ENCODE data around the gene SPATA31C2. TPM values are rescaled to one million over a fixed set of nuclear protein-coding genes. Genes with fewer than 3 reads are reported as not detected.
"Not testable (repeated sequence)": the region's sequence is repeated elsewhere in the genome, so short reads cannot be mapped to it uniquely, and the experiment has no call there.

SPATA31C2 gene
- total RNA-seq, 1 experiment from 2014 or later = 0.04 TPM

DNA sequence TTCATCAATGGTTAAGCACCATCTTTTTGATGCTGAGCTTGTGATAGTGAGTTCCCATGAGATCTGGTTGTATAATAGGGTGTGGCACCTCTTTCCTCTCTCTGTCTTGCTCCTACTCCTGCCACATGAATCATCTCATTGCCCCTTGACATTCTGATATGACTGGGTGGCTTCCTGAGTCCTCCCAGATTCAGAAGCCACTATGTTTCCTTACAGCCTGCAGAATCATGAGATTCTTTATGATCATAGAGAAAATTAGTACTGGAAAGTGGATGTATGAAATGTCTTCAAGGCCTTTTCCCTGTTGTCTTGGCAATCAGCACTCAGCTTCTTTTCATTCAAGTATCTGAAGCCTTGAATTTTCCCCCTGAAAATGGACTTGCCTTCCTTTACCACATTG lies 14.9 kb downstream of the SPATA31C2 start:
- H3K36me3 Mint-ChIP-seq; CTCF ChIA-PET; H3K4me3 Mint-ChIP-seq; H3K27me3 Mint-ChIP-seq (ENCODE audit: low read depth); H3K9me3 Mint-ChIP-seq; POLR2A ChIA-PET; DNase-seq (ENCODE audit: low spot score); H3K4me1 Mint-ChIP-seq; H3K27ac Mint-ChIP-seq; ATAC-seq: not testable (repeated sequence)

DNA sequence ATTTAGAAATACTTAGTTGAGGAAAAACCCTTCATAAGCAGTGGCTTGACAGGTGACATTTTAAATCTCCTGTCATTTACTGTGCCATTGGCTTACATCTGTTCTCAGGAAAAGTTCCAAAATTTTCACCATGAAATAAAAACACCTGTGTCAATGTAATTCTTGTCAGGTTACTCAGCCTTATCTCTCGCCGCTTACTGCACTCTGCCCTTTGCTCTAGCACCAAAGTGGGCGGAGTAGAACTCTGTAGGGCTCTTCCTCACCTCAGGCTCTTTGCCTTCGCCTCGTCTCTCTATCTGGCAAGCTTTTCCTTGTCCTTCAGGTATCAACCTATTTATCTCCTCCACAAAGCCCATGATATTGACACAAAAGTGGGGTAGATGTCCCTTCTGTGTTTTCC lies 20.2 kb downstream of the SPATA31C2 start:
- DNase-seq (ENCODE audit: low spot score); ATAC-seq; H3K4me3 Mint-ChIP-seq; POLR2A ChIA-PET; CTCF ChIA-PET; H3K4me1 Mint-ChIP-seq; H3K27ac Mint-ChIP-seq; H3K27me3 Mint-ChIP-seq (ENCODE audit: low read depth); H3K9me3 Mint-ChIP-seq; H3K36me3 Mint-ChIP-seq: not testable (repeated sequence)

DNA sequence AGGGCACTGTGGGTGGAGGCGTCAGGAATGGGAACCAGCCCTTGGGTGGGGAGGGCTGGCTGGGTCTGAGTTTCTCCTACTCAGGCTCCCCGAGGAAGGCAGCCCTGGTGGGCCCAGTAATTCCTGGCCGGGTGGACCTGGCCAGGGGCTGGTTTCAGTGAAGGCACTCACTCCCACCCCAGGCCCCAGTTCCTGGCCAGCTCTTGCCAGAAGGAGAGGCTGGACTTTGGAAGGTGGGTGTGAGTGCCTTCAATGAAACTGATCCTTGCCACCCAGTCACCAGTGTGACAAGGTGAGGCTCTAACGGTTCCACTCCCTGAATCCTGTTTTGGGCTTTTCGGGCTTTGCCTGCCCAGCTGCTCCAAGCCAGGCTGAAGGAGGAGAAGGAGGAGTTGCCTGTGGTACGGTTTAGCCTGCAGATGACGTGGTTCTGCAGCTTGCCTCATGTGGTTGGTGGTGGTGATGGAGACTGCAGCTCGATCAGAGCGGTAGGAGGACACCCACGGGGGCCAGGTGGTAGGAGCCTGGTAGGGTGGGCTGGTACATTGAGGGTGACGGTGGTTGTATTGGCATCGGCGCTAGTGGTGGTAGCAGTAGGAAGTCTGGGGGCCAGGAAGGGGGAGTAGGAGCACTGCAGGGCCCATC lies 23.2 kb downstream of the SPATA31C2 start:
- POLR2A ChIA-PET; CTCF ChIA-PET; H3K36me3 Mint-ChIP-seq; DNase-seq (ENCODE audit: low spot score); H3K27ac Mint-ChIP-seq; H3K4me3 Mint-ChIP-seq; H3K27me3 Mint-ChIP-seq (ENCODE audit: low read depth); H3K4me1 Mint-ChIP-seq; H3K9me3 Mint-ChIP-seq; ATAC-seq: not testable (repeated sequence)

DNA sequence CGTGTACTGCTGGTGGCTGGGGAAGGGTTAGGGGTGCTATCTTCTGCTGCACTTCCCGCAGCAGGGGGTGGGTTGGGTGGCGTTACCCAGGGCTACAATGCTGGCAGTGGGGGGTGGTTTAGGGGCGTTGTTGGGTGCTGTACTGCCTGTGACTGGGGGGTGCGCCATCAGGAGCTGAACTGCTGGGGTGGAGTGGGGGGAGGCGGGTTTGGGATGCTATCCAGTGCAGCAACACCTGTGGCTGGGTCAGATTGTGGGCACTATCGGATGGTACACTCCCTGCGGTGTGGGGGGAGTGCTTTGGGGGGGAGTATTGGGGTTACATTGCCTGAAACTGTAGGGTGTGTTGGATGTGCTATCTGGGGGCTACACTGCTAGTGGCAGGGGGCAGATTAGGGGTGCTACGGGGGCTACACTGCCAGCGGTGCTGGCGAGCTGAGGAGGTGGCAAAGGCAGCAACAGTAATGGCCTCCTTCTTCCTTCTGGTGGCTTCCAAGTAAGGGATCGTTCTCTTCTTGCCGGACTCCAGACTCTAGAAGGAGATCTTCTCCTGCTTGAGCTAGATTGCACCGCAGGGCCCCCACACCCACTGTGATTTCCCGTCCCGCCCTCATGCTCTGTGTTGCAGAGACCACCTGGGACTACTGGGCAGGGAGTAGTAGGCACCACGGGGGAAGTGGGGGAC lies 23.9 kb downstream of the SPATA31C2 start:
- H3K9me3 Mint-ChIP-seq; CTCF ChIA-PET; H3K27me3 Mint-ChIP-seq (ENCODE audit: low read depth); H3K27ac Mint-ChIP-seq; ATAC-seq; POLR2A ChIA-PET; H3K36me3 Mint-ChIP-seq; H3K4me1 Mint-ChIP-seq; H3K4me3 Mint-ChIP-seq; DNase-seq (ENCODE audit: low spot score): not testable (repeated sequence)

DNA sequence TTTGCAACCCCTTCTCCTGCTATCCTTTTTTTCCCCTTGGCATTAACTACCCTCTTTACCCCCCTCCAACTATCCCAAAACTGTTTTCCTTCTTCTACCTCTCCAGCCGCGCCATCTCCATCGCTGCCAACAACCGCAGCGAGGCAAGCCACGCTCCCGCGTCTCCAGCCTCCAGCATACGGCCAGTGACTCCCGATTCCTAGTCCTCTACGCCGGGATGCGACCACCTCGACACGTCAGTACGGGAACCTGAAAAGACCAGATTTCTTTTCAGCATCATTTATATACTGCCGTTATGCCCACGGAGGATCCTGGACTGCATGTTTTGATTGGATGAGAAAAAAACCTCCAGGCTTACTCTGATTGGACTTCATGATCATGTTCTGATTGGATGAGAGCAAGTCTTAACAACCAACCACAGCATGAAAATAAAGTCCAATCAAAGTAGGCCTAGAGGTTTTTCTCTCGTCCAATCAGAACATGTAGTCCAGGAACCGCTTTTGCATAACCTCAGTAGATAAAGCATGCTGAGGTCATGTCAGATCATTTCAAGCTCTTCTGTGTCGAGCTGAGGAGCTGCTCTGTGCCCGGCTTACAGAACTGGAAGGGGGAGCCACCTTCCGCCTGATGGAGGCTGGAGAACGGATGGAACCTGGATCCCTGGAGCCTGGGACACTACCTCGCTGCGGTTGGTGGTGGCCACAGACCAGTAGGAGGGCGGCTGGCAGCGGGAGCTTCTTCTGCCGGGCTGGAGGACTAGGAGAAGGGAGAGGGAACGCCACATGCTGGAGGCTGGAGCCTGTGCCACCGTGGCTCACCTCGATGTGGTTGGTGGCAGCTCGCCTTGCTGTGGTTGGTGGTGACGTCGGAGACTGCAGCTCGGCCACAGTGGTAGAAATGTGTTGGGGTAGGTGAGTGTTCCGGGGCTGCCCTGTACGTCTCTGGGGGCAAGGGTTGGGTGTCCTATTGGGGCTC lies 24.8 kb downstream of the SPATA31C2 start:
- H3K27ac Mint-ChIP-seq; H3K4me1 Mint-ChIP-seq; DNase-seq (ENCODE audit: low spot score); H3K27me3 Mint-ChIP-seq (ENCODE audit: low read depth); POLR2A ChIA-PET; ATAC-seq; CTCF ChIA-PET; H3K4me3 Mint-ChIP-seq; H3K9me3 Mint-ChIP-seq; H3K36me3 Mint-ChIP-seq: not testable (repeated sequence)

DNA sequence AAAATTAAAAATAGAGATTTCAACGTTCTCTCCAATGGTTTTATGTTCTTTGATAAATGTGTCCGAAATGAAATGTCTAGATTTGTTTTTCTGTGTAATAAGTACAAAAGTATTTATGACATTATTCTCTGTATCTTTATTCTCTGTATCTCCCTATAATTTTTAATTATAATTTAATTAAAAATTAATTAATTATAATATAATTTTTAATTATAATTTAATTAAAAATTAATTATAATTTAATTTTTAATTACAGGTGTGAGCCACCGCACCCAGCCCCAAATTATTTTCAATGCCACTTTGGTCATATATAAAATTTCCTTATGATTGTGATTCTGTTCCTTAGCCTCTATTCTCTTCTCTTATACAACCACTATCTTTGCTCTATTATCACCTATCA lies 28.2 kb downstream of the SPATA31C2 start:
- H3K27ac Mint-ChIP-seq = no peak overlapping the region
- no peak overlapping the region for H3K4me3 Mint-ChIP-seq
- H3K27me3 Mint-ChIP-seq (ENCODE audit: low read depth) = peaks cover 3% of the 10 kb centered on the region; the same call in 1 of the 2 replicates
- H3K4me1 Mint-ChIP-seq = no peaks in the 10 kb centered on the region
- TF ChIP-seq, protein P1, sequence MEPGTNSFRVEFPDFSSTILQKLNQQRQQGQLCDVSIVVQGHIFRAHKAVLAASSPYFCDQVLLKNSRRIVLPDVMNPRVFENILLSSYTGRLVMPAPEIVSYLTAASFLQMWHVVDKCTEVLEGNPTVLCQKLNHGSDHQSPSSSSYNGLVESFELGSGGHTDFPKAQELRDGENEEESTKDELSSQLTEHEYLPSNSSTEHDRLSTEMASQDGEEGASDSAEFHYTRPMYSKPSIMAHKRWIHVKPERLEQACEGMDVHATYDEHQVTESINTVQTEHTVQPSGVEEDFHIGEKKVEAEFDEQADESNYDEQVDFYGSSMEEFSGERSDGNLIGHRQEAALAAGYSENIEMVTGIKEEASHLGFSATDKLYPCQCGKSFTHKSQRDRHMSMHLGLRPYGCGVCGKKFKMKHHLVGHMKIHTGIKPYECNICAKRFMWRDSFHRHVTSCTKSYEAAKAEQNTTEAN (CRISPR knock-in tag; IDR thresholded peaks at IDR 0.05) = no peak
- no peak for TF ChIP-seq ZNF232 (CRISPR knock-in tag; IDR thresholded peaks at IDR 0.05)
- peak; percentile 98 for TF ChIP-seq HMGA2 (CRISPR knock-in tag; IDR thresholded peaks at IDR 0.05)
- TF ChIP-seq, protein P2, sequence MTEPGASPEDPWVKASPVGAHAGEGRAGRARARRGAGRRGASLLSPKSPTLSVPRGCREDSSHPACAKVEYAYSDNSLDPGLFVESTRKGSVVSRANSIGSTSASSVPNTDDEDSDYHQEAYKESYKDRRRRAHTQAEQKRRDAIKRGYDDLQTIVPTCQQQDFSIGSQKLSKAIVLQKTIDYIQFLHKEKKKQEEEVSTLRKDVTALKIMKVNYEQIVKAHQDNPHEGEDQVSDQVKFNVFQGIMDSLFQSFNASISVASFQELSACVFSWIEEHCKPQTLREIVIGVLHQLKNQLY (CRISPR knock-in tag; IDR thresholded peaks at IDR 0.05) = no peak
- TF ChIP-seq RORB (CRISPR knock-in tag; IDR thresholded peaks at IDR 0.05) = no peak
- DNase-seq (ENCODE audit: low spot score) (no peak), ATAC-seq (no peak)
- ChIA-PET CTCF (no interaction called here), POLR2A (no interaction called here)
- H3K36me3 Mint-ChIP-seq = peaks cover 4% of the 10 kb centered on the region; the same call in 1 of the 2 replicates
- H3K9me3 Mint-ChIP-seq = peaks cover 12% of the 10 kb centered on the region

Data from WTC11 (cell line).